Stimulated activated CD4-positive, alpha-beta T cell treated with anti-CD3 and anti-CD28 coated beads, Interleukin-15, amount 100 ng/mL, for 1 hour (primary cell): ENCODE measurements around the gene DNAH1.

Experiments used
- DNase-seq, 2 donors: peaks; one replicate each; pipeline ENCODE4 v3.0.0-alpha.2; 2020; ENCODE audit warnings: low read depth in 1 of 2, low spot score in 1 of 2

Gene DNAH1

DNA sequence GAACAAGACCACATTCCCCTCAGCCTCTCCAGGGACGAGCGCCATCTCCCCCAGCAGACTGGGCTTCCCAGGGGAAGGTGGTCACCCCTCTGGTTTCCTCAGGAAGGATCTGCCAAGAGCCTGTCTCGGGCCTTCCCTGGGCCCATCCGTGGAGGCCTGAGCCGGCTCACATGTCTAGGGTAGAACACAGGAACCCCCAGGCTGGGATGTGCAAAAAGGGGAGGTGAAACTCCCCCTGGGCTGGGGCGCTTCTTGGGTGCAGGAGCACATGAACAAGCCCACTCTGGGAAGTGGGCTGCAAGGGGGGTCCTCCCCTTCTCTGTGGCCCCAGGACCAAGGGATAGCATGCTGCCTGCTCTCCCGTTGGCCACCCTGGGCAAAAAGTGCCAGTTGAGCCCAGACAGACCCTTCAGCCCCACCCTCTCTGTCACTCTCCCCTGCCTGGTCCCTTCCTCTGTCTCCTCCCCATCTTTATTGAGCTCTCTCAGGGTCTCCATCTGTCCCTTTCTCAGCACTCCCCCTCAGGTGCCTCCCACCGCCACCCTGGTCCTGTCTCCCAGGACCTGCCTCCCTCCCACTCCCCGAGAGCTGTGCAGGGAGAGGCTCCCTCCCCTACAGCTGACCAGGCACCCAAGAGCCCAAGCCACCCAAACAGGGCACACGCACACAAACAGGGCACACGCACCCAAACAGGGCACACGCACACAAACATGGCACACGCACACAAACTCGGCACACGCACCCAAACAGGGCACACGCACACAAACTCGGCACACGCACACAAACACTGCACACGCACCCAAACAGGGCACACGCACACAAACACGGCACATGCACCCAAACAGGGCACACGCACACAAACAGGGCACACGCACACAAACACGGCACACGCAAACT lies 127.9 kb downstream of the DNAH1 start:
- no peak for DNase-seq

DNA sequence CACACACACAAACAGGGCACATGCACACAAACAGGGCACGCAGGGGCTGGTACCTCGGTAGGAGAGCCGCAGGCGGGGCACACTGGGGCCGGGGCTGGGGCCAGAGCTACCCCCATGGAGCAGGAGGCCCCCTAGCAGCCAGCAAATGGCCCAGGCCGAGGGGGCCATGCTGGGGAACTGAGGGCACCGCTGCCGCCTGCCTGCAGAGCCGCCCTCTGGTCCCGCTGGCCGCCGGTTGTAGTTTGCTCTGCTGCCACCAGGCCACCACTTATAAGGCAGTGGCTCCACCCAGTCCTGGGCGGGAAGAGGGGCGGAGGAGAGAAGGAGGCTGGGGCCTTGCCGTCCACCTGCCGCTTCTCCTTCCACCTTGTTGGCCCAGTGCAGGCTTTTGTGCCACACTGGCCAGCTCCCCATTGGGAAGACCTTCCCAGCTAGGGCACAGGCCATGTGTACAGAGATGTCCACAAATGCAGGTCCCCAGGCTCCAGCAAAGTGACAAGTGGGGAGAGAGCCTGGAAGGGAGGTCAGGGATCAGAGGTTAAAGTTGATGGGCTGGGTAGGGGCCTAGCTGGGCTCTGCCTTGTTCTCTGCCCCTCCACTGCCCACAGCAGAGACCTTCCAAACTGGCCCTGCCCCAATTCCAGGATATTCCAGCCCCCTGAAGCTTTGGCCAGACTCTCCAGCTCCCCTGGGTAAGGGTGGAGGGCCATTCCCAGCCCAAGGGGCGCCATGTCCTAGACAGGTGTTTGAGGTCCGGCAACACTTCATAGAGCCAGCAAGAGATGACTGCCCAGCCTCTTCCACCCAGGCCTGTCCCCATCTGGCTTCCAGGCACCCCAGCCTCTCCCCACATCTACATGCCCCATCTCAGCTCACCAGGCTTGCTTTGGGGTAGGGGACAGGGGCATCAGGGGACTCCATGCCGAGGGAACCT lies 129.0 kb downstream of the DNAH1 start, which contains the start of gene SEMA3G:
TSS of gene SEMA3G (minus strand) at position 244 of the 934 bp plus-strand sequence. CDS start at position 168, 76 bp downstream.
- peak; percentile 45 to 57 for DNase-seq

- no peak for DNase-seq
Observed at GRCh38 chr3:52446042-52446441, 129.9 kb downstream of the DNAH1 start.

- DNase-seq = peak; percentile 51 to 52
Observed at GRCh38 chr3:52446631-52447511, 130.8 kb downstream of the DNAH1 start.

DNA sequence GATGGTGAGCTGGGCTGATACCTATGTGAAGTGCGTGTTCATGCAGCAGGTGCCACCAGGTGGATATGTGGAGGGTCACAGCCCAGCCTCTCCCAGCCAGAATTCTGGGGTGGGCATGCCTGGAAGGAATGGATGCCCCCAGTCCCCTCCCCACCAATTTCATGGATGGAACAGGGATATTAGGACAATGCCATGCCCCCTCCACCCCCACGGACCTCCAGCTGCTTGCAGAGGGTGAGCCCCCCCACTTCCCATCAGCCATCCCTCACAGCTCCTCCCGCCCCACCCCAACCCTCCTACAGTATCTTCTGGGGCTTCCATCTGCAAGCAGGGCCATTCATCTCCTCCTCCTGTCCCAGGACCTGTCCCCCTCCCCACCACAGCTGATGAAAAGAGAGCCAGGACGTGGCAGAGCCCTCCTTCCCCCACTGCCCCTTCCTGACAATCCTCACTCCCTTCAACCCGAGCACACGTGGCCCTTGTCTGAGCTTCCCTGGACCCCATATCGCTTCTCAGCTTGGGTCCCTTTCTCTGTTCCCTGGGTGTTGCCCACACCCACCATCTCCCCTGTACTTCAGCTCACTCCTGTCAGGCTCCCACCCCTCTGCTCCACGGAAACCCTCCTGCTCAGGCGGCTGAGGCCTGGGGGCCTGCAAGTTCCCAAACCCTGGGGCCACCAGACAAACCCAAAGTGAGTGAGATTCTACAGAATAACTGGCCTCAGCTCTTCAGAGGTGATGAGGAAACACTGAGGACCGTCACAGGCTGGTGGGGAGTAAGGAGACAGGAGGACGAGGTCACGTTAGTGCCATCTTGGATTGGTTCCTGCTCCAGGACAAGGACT lies 131.6 kb downstream of the DNAH1 start:
- DNase-seq = no peak
